Trophoblast cell (in vitro differentiated cells and primary cell): ENCODE data around the gene MYOZ3.

Experiments
- DNase-seq, 2 donors: peaks; one replicate each; pipeline ENCODE4 v3.0.0-alpha.2; 2016
- H2AFZ ChIP-seq: 2 replicates; pipeline ENCODE4 v1.6.1; 2013; ENCODE audit warnings: low read length, moderate library complexity, mild to moderate bottlenecking; ENCODE audit not compliant: insufficient read depth, poor library complexity
- H2AK5ac ChIP-seq: 2 replicates; pipeline ENCODE4 v1.6.1; 2013; ENCODE audit warnings: mild to moderate bottlenecking, low read length
- H2BK120ac ChIP-seq: 2 replicates; pipeline ENCODE4 v1.6.1; 2013; ENCODE audit warnings: low read length, mild to moderate bottlenecking, moderate library complexity; ENCODE audit not compliant: insufficient read depth, poor library complexity
- H2BK12ac ChIP-seq: 2 replicates; pipeline ENCODE4 v1.6.1; 2013; ENCODE audit warnings: mild to moderate bottlenecking, low read length, moderate library complexity
- H2BK5ac ChIP-seq: 2 replicates; pipeline ENCODE4 v1.6.1; 2013; ENCODE audit warnings: low read length, low read depth, moderate library complexity, mild to moderate bottlenecking; ENCODE audit not compliant: poor library complexity
- H3K14ac ChIP-seq: 2 replicates; pipeline ENCODE4 v1.6.1; 2013; ENCODE audit warnings: mild to moderate bottlenecking, low read length
- H3K18ac ChIP-seq: 2 replicates; pipeline ENCODE4 v1.6.1; 2013; ENCODE audit warnings: mild to moderate bottlenecking, low read length
- H3K23ac ChIP-seq: 2 replicates; pipeline ENCODE4 v1.6.1; 2013; ENCODE audit warnings: low read length
- H3K27ac ChIP-seq: 2 replicates; pipeline ENCODE4 v1.5.1; 2013; ENCODE audit warnings: low read depth, mild to moderate bottlenecking, inconsistent platforms, low read length, moderate library complexity
- H3K27me3 ChIP-seq: 2 replicates; pipeline ENCODE4 v1.6.1; 2013; ENCODE audit warnings: inconsistent platforms, mild to moderate bottlenecking, low read length, moderate library complexity; ENCODE audit not compliant: insufficient read depth
- H3K36me3 ChIP-seq, 2 experiments: 1 replicate in 1 of 2; 2 replicates in 1 of 2; pipeline ENCODE4 v1.6.1; 2013; ENCODE audit warnings: low read length in 2 of 2, mild to moderate bottlenecking in 2 of 2, moderate library complexity in 1 of 2; ENCODE audit not compliant: insufficient read depth in 2 of 2, control insufficient read depth in 1 of 2
- H3K4ac ChIP-seq: 2 replicates; pipeline ENCODE4 v1.6.1; 2013; ENCODE audit warnings: low read depth, mild to moderate bottlenecking, low read length, moderate library complexity
- H3K4me1 ChIP-seq, 2 experiments: 1 replicate in 1 of 2; 2 replicates in 1 of 2; pipeline ENCODE4 v1.6.1; 2013; ENCODE audit warnings: low read length in 2 of 2, mild to moderate bottlenecking in 2 of 2, moderate library complexity in 1 of 2; ENCODE audit not compliant: insufficient read depth in 2 of 2, control insufficient read depth in 1 of 2
- H3K4me2 ChIP-seq: 2 replicates; pipeline ENCODE4 v1.6.1; 2013; ENCODE audit warnings: inconsistent platforms, mild to moderate bottlenecking, low read length, moderate library complexity
- H3K4me3 ChIP-seq: 2 replicates; pipeline ENCODE4 v1.5.1; 2013; ENCODE audit warnings: mild to moderate bottlenecking, low read depth, low read length, inconsistent platforms
- H3K79me1 ChIP-seq: one replicate; pipeline ENCODE4 v1.6.1; 2013; ENCODE audit warnings: low read length
- H3K79me2 ChIP-seq: 2 replicates; pipeline ENCODE4 v1.6.1; 2013; ENCODE audit warnings: low read length, mild to moderate bottlenecking; ENCODE audit not compliant: control insufficient read depth, insufficient read depth, poor library complexity
- H3K9ac ChIP-seq: 2 replicates; pipeline ENCODE4 v1.6.1; 2013; ENCODE audit warnings: mild to moderate bottlenecking, low read length
- H3K9me3 ChIP-seq: 2 replicates; pipeline ENCODE4 v1.6.1; 2013; ENCODE audit warnings: low read depth, mild to moderate bottlenecking, control low read depth, inconsistent platforms, low read length; ENCODE audit not compliant: insufficient read depth
- H4K12ac ChIP-seq: 2 replicates; pipeline ENCODE4 v1.6.1; 2013; ENCODE audit warnings: low read depth, mild to moderate bottlenecking, low read length, moderate library complexity
- H4K8ac ChIP-seq: 2 replicates; pipeline ENCODE4 v1.6.1; 2013; ENCODE audit warnings: low read depth, mild to moderate bottlenecking, low read length, moderate library complexity
- H4K91ac ChIP-seq: one replicate; pipeline ENCODE4 v1.6.1; 2013; ENCODE audit warnings: low read depth, mild to moderate bottlenecking, low read length, moderate library complexity
- WGBS: extraction: QIAGEN DNeasy Blood & Tissue Kit; methylation state at CpG from one replicate; pipeline ENCODE4 v1.1.7; 2013; ENCODE audit warnings: missing lambda C conversion rate; ENCODE audit not compliant: insufficient read length, insufficient coverage; ENCODE audit errors: extremely low coverage; 5-methylcytosine and 5-hydroxymethylcytosine counted together

Gene MYOZ3

GRCh38 chr5:150647275-150648251 is 13.5 kb upstream of the MYOZ3 start:
- H3K9me3 ChIP-seq, result no peaks in the 10 kb centered on the region
- peaks cover 21% of the 10 kb centered on the region for H3K79me1 ChIP-seq
- peak overlapping the region; percentile 22 for H4K91ac ChIP-seq
- H2BK120ac ChIP-seq, result no peak overlapping the region
- H2BK5ac ChIP-seq, result no peak overlapping the region
- H3K23ac ChIP-seq, result no peak overlapping the region
- no peaks in the 10 kb centered on the region for H3K27me3 ChIP-seq
- no CpG with 5 or more reads among the region's 25 CpGs for WGBS
- no peak overlapping the region for H3K4me3 ChIP-seq
- H2AK5ac ChIP-seq, result no peak overlapping the region
- no peak overlapping the region for H3K27ac ChIP-seq
- H3K4me2 ChIP-seq, result no peak overlapping the region
- H3K9ac ChIP-seq, result no peak overlapping the region
- peaks cover 45 to 49% of the 10 kb centered on the region in 2 experiments for H3K36me3 ChIP-seq
- DNase-seq, result peak; percentile 89 to 90
- no peak overlapping the region for H3K14ac ChIP-seq
- no peak overlapping the region for H2BK12ac ChIP-seq
- H2AFZ ChIP-seq, result no peak overlapping the region
- no peak overlapping the region for H4K8ac ChIP-seq
- no peak overlapping the region for H4K12ac ChIP-seq
- H3K18ac ChIP-seq, result peak overlapping the region; percentile 45
- peaks cover 5% of the 10 kb centered on the region for H3K79me2 ChIP-seq
- peaks cover 19 to 29% of the 10 kb centered on the region in 2 experiments for H3K4me1 ChIP-seq
- no peak overlapping the region for H3K4ac ChIP-seq

- Histone ChIP-seq H3K27me3 (no peaks in the 10 kb centered on the region), H2AFZ (no peak overlapping the region), H4K12ac (no peak overlapping the region), H2BK5ac (no peak overlapping the region), H3K14ac (no peak overlapping the region), H2BK120ac (no peak overlapping the region), H4K8ac (no peak overlapping the region), H2AK5ac (no peak overlapping the region), H2BK12ac (no peak overlapping the region), H3K18ac (no peak overlapping the region), H3K9ac (no peak overlapping the region), H3K4ac (no peak overlapping the region), H3K23ac (no peak overlapping the region), H4K91ac (peak overlapping the region; percentile 22), H3K4me2 (no peak overlapping the region), H3K79me1 (peaks cover 15% of the 10 kb centered on the region), H3K27ac (no peak overlapping the region), H3K4me3 (no peak overlapping the region), H3K9me3 (no peaks in the 10 kb centered on the region), H3K4me1 (peaks cover 14 to 23% of the 10 kb centered on the region in 2 experiments), H3K36me3 (peaks cover 52 to 59% of the 10 kb centered on the region in 2 experiments), H3K79me2 (peaks cover 5% of the 10 kb centered on the region)
- DNase-seq, result no peak
- WGBS, result no CpG with 5 or more reads among the region's 16 CpGs
Measured at GRCh38 chr5:150648294-150649107, 12.6 kb upstream of the MYOZ3 start.

- Histone ChIP-seq H3K27me3 (no peaks in the 10 kb centered on the region), H3K79me1 (peaks cover 8% of the 10 kb centered on the region), H3K14ac (no peak overlapping the region), H3K9ac (no peak overlapping the region), H4K8ac (no peak overlapping the region), H2BK120ac (no peak overlapping the region), H4K91ac (no peak overlapping the region), H3K27ac (no peak overlapping the region), H3K18ac (no peak overlapping the region), H3K4me2 (no peak overlapping the region), H2BK5ac (no peak overlapping the region), H4K12ac (no peak overlapping the region), H3K4me3 (no peak overlapping the region), H3K23ac (no peak overlapping the region), H2BK12ac (no peak overlapping the region), H3K4me1 (peaks cover 6 to 18% of the 10 kb centered on the region in 2 experiments), H2AK5ac (no peak overlapping the region), H2AFZ (no peak overlapping the region), H3K36me3 (peaks cover 53 to 60% of the 10 kb centered on the region in 2 experiments), H3K4ac (no peak overlapping the region), H3K9me3 (no peaks in the 10 kb centered on the region), H3K79me2 (peaks cover 3% of the 10 kb centered on the region)
- no CpG with 5 or more reads among the region's 46 CpGs for WGBS
- no peak for DNase-seq
Measured at GRCh38 chr5:150649108-150650020, 11.7 kb upstream of the MYOZ3 start.
